SHP77 treated with DMSO at 0.1 percent for 48 hours (cell line): ENCODE results near the gene PDCD1LG2.
"Not testable (repeated sequence)": the region's sequence is repeated elsewhere in the genome, so short reads cannot be mapped to it uniquely, and the experiment has no call there.

ENCODE experiments used
- DNase-seq: peaks from one replicate; lab custom pipeline; 2025; lab: John Stamatoyannopoulos, UW

The PDCD1LG2 gene

GRCh38 chr9:5493679-5494511, 16.4 kb upstream of the PDCD1LG2 start:
- DNase-seq: no peak

- DNase-seq: not testable (repeated sequence)
Measured at GRCh38 chr9:5494765-5495164, 15.6 kb upstream of the PDCD1LG2 start.

GRCh38 chr9:5499157-5499556, 11.2 kb upstream of the PDCD1LG2 start:
- no peak for DNase-seq

GRCh38 chr9:5499889-5500398, 10.4 kb upstream of the PDCD1LG2 start:
- DNase-seq: no peak

- DNase-seq: no peak
Measured at GRCh38 chr9:5500441-5501235, 9.7 kb upstream of the PDCD1LG2 start.

GRCh38 chr9:5502553-5502952, 7.8 kb upstream of the PDCD1LG2 start:
- DNase-seq: no peak

GRCh38 chr9:5509573-5509972, 758 bp upstream of the PDCD1LG2 start:
- no peak for DNase-seq

GRCh38 chr9:5510989-5511388, 658 bp downstream of the PDCD1LG2 start:
- DNase-seq: no peak

GRCh38 chr9:5511476-5511875, 1.1 kb downstream of the PDCD1LG2 start:
- DNase-seq: no peak

GRCh38 chr9:5511935-5512580, 1.7 kb downstream of the PDCD1LG2 start:
- no peak for DNase-seq

GRCh38 chr9:5512658-5513452, 2.5 kb downstream of the PDCD1LG2 start:
- DNase-seq: no peak

- no peak for DNase-seq
Measured at GRCh38 chr9:5513966-5514616, 3.8 kb downstream of the PDCD1LG2 start.

GRCh38 chr9:5514617-5515260, 4.4 kb downstream of the PDCD1LG2 start:
- no peak for DNase-seq

- no peak for DNase-seq
Measured at GRCh38 chr9:5515261-5515650, 4.9 kb downstream of the PDCD1LG2 start.

GRCh38 chr9:5516453-5517220, 6.3 kb downstream of the PDCD1LG2 start:
- DNase-seq: no peak

GRCh38 chr9:5518171-5518936, 8.0 kb downstream of the PDCD1LG2 start:
- DNase-seq: no peak

- no peak for DNase-seq
Measured at GRCh38 chr9:5518937-5519319, 8.6 kb downstream of the PDCD1LG2 start.

GRCh38 chr9:5524090-5524489, 13.8 kb downstream of the PDCD1LG2 start:
- no peak for DNase-seq

GRCh38 chr9:5529683-5530221, 19.4 kb downstream of the PDCD1LG2 start:
- DNase-seq: no peak
